GM12878 (cell line): ENCODE measurements around the gene TESK2.

Source experiments
- CHD2 ChIP-seq: IDR thresholded peaks from 2 replicates; pipeline ENCODE4 v1.6.1; 2011; ENCODE audit warnings: low read depth, low read length, improper control_type of control experiment, borderline replicate concordance
- CTCF ChIP-seq, 3 experiments: IDR thresholded peaks in 2 of 3; conservative IDR thresholded peaks in 1 of 3; 2 replicates each; pipeline ENCODE4 v1.5.1; 2011; ENCODE audit warnings: low read depth in 3 of 3, low read length in 3 of 3, mild to moderate bottlenecking in 3 of 3, control low read depth in 2 of 3, moderate library complexity in 2 of 3, inconsistent platforms in 1 of 3, mixed read lengths in 1 of 3; ENCODE audit not compliant: control insufficient read depth in 2 of 3, insufficient read depth in 1 of 3; ENCODE audit errors: extremely low read depth in 1 of 3
- EP300 ChIP-seq, 2 experiments: fragments of 150-350 bp in 1 of 2; IDR thresholded peaks; 2 replicates each; pipeline ENCODE4 v1.6.1; 2011 to 2012; ENCODE audit warnings: low read depth in 2 of 2, low read length in 2 of 2, borderline replicate concordance in 1 of 2, improper control_type of control experiment in 1 of 2, inconsistent platforms in 1 of 2; ENCODE audit not compliant: control insufficient read depth in 1 of 2
- GABPA ChIP-seq: IDR thresholded peaks from 2 replicates; pipeline ENCODE4 v1.6.1; 2014; ENCODE audit warnings: antibody characterized with exemption, low read depth, mild to moderate bottlenecking, inconsistent platforms
- MAX ChIP-seq: IDR thresholded peaks from 2 replicates; pipeline ENCODE4 v1.6.1; 2012; ENCODE audit warnings: low read depth, low read length, improper control_type of control experiment
- PBX3 ChIP-seq: IDR thresholded peaks from 2 replicates; pipeline ENCODE4 v1.6.1; 2011; ENCODE audit warnings: mild to moderate bottlenecking, low read depth, low read length, moderate library complexity; ENCODE audit not compliant: insufficient replicate concordance
- POLR2A ChIP-seq: IDR thresholded peaks from 2 replicates; pipeline ENCODE4 v1.6.1; 2011; ENCODE audit warnings: low read depth, mild to moderate bottlenecking, low read length
- REST ChIP-seq: IDR thresholded peaks from 2 replicates; pipeline ENCODE4 v1.6.1; 2012; ENCODE audit warnings: mild to moderate bottlenecking, low read depth, low read length
- SMC3 ChIP-seq: IDR thresholded peaks from 2 replicates; pipeline ENCODE4 v1.6.1; 2011; ENCODE audit warnings: low read length, improper control_type of control experiment, borderline replicate concordance
- SREBF1 ChIP-seq: IDR thresholded peaks from 2 replicates; pipeline ENCODE4 v1.6.1; 2012; ENCODE audit warnings: mild to moderate bottlenecking, low read length
- YY1 ChIP-seq: IDR thresholded peaks from 2 replicates; pipeline ENCODE4 v1.6.1; 2011; ENCODE audit warnings: low read depth, mild to moderate bottlenecking, low read length

- 0 out of 6 replicates have a peak, but pooled peaks of 1 of the 3 experiments have one; percentile 5 for TF ChIP-seq CTCF (IDR thresholded peaks at IDR 0.05 in 2 of 3, conservative IDR thresholded peaks at IDR 0.05 in 1 of 3; ENCODE audit: control insufficient read depth in 2 of 3, extremely low read depth in 1 of 3, insufficient read depth in 1 of 3, low read depth in 3 of 3, low read length in 3 of 3)
- TF ChIP-seq REST: no peak
- TF ChIP-seq SREBF1: no peak
- peak; percentile 91 for TF ChIP-seq POLR2A
- no peak for TF ChIP-seq SMC3
- no peak for TF ChIP-seq CHD2
- no peak for TF ChIP-seq PBX3
- peak; percentile 68; the same call in 1 of the 2 replicates for TF ChIP-seq YY1
- no peak for TF ChIP-seq EP300 (IDR thresholded peaks at IDR 0.05; ENCODE audit: borderline replicate concordance in 1 of 2, control insufficient read depth in 1 of 2, low read depth in 2 of 2, low read length in 2 of 2)
- peak; percentile 46 for TF ChIP-seq MAX
- TF ChIP-seq GABPA: no peak
Observed at GRCh38 chr1:45326627-45327623, 164.0 kb downstream of the TESK2 start, which contains the start of gene HPDL.
